NCI-H524 treated with DMSO at 0.1 percent for 48 hours (cell line): Measurements from ENCODE around the gene ZDHHC16.

Experiments used
- DNase-seq: peaks from one replicate; lab custom pipeline; 2025; lab: John Stamatoyannopoulos, UW

The ZDHHC16 gene

DNA sequence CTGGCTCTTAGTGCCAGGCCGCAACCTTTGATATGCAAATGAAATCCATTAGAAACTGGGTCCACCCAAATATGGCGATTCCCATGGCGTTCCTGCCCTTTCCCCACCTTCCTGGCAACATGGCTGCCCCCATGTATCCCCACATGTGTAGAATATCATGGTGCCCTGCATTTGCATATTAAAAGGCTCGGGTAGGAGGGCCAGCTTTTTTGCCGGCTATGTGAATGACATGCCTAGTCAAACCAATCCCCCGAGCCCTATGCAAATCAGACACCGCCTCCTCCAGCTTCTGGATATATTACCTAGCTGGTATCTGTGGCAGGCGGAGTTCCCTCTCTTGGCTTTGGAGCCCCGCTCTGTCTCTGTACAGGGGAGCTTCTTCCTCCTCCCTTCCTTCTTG is 34.0 kb downstream of the ZDHHC16 start:
- no peak for DNase-seq

DNA sequence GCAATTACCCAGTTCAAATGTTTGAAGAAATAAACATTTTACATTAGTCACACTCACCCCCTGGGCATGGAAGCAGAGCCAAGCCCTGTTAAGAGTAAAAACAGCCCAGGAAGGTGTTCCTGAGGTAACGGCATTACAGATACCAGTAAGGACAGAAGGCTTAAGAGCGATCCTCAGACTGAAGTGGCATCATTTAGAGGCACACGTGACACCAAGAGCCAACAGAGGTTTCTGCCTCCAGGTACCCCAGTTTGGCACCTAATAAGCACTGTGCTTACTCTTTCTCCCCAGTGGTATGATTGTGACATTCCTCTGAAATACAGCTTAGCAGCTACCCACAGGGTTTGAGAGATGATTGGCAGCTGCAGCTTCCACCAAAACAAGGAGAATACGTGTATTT is 35.1 kb downstream of the ZDHHC16 start:
- DNase-seq = no peak

- no peak for DNase-seq
These were observed 36.4 kb downstream of the ZDHHC16 start for GRCh38 chr10:97482381-97482780.

DNA sequence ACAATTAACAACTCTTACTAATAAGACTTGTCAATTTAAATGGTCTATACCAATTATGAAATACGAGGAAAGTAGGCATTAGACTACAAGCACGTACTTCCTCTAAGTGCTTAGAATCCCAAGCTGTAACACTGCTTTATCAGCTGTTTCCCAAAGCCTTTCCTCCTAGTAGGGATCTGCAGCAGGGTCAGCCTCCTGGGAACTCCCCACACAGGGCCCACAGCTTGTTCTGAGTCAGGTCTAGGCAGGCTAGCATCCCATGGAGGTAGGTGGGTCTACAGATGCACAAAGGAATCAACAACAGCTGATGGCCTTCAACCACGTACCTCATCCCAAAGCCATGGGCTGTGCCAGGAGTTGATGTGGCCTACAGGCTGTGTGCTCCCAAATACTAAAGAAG is 37.5 kb downstream of the ZDHHC16 start:
- DNase-seq = no peak

- no peak for DNase-seq
These were observed 37.9 kb downstream of the ZDHHC16 start for GRCh38 chr10:97483921-97484320.

- DNase-seq = no peak
These were observed 39.8 kb downstream of the ZDHHC16 start for GRCh38 chr10:97485647-97486281.

DNA sequence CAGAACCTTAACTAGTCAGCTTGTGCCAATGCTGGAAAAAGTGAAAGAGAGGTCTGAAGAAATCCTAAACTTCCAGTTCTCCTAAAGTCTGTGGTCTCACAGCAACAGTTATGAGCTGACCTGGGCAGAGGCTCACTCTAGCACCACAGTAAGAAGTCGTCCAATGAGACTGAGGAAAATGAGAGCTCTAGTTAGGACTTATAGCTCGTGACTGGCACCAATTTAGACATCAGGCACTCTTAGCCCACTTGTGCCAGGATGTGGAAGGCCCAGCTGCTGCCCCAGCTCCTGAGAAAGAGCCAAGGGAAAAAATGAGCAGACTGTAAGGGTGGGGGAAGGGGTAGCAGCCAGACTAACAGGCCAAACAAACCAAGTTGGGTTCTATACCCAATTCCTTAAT is 44.6 kb downstream of the ZDHHC16 start:
- peak; percentile 25 for DNase-seq

DNA sequence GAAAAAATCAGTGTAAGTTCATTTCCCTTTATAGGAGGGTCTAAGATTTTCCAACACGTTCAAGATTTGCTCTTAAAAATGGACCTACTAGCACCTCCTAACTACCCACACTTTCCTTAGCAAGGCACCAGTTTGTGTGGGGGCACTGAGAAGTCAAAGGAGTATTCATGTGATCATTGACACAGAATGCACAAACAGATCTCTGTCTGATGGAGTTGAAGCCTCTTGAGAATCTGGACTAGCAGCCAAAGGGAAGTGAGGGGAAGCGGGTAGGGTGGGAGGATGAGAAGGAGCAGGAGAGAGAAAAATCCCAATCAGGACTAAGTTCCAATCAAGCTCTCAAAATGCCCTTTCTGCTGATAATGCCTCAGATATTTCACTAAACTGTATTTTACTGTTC is 48.2 kb downstream of the ZDHHC16 start:
- no peak for DNase-seq

DNA sequence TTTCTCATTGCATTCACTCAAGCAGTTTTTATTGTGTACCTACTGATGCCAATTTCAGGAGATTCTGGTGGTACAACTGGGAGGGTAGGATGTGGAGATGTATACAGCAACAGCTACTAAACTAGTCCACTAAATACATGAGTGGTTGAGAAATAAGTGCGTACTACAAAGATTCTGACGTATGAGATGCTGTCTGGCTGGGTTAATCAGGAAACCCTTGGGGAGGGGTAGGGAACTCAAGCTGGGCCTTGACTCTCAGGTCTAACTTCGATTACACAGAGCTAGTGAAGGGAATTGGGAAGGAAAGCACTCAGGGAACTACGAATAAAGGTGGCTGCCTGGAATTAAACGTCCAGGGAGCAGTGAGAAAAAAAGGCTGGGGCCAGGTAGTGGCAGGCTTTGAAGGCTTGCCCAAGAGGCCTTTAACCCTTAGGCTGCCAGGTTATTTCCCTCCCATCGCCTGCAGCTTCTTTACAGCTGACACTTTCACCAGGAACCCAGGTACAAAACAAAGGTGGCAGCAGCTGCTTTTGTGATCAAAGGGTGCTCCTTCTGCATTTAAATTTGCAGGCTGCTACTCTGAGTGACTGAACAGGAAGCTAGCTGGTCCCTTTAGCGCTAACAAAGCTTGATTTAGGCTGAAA is 49.0 kb downstream of the ZDHHC16 start:
- no peak for DNase-seq

DNA sequence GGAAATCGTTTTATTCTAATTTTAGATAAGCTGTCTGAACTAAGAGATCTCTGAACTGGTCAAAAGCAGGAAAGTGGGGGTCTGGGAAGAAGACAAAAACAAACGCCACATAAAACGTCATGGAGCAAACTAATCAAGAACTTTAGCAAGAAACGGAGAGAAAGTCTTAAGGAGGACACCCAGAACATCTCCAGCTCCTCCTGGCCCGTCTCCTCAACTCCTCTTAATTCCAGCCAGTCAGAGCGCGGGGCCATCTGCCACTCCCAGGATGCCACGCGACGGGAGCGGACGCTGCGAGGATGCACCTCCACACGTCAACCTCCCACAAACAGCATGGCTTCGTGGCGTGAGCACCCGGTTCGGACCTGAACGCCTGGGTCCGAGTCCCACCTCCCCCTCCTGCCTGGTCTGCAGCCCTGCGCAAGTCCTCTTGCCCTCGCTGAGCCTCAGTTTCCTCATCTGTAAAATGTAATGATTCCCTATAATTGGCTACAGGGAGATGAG is 51.6 kb downstream of the ZDHHC16 start:
- peak; percentile 1 for DNase-seq

GRCh38 chr10:97498076-97498840 is 52.3 kb downstream of the ZDHHC16 start, which contains the start of gene MMS19:
Gene MMS19, minus strand, starts transcription at chr10:97498422. Its CDS starts 38 bp downstream, at chr10:97498384.
- peak; percentile 58 for DNase-seq

GRCh38 chr10:97498841-97499560 is 53.0 kb downstream of the ZDHHC16 start, which contains the start of gene UBTD1:
Gene UBTD1, plus strand, starts transcription at chr10:97498924. Its CDS starts 280 bp downstream, at chr10:97499204.
- no peak for DNase-seq

DNA sequence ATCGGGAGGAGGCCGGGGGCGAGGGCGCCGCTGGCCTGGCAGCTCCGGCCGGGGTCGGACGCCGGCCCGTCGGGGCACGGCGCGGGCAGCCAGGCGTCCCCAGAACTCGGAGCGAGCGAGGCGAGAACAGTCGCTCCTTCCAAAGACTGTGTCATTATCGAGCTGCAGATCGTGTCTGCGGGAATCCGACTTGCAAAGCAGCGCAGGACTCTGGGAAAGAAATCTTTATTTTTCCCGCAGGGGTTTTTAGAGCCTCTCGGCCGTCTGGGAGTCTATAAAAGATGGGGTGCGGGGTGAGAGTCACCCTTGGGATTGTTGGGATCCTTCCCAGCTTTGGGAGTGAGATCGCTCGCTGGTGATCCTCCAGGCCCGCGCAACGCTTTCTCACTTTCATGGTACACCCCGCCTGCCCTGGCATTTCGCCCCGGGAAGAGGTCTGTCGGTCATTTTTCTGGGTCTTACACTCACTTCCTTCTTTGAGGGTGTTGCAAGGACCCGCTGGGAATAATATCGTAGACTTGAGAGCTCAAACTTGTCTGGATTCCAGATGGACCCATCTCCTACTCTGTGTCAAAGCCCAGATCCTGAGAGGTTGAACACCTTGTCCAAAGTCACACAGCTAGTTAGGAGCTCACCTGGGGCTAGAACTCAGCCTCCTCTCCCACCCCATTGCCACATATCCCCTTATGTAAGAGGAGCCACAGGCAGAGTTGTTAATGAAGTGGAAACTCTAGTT is 53.8 kb downstream of the ZDHHC16 start:
- DNase-seq = no peak

GRCh38 chr10:97500297-97500575 is 54.3 kb downstream of the ZDHHC16 start:
- no peak for DNase-seq

GRCh38 chr10:97502916-97503315 is 56.9 kb downstream of the ZDHHC16 start:
- DNase-seq = no peak

DNA sequence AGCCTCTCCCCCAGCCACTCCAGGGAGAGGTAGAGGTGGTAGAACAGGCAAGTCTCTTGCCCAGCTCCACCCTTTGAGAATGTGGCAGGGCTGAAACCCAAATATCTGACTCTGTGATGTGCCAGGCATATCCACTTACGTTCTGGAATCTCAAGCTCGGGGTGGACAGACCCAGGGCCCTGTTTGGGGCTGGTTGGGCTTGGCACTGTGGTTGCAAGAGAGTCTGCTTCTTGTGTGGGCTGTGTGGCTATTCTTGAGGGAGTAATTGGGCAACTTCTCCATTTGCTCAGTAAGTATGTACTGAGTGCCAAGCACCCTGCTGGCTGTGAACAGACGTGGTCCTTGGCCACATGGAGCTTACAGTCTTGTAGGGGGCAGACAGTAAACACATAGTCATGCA is 57.4 kb downstream of the ZDHHC16 start:
- DNase-seq = no peak

DNA sequence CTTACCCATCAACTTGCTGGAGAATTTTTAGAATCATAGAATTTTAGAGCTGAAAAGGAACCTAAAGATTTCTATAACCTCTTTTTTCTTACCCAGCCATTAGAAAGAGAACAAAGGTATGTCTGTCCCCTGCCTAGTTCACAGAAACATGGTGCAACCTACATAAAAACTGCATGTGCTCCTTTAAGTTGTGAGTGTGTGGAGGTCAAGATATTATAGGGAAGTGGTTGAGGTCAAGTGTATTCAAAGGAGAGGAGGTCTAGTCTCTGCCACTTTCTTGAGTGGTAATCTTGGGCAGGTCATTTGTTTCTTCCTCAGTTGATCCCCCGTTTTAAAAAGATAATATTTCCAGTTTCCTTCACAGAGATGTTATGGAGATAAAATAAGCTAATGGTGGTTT is 59.2 kb downstream of the ZDHHC16 start:
- no peak for DNase-seq

DNA sequence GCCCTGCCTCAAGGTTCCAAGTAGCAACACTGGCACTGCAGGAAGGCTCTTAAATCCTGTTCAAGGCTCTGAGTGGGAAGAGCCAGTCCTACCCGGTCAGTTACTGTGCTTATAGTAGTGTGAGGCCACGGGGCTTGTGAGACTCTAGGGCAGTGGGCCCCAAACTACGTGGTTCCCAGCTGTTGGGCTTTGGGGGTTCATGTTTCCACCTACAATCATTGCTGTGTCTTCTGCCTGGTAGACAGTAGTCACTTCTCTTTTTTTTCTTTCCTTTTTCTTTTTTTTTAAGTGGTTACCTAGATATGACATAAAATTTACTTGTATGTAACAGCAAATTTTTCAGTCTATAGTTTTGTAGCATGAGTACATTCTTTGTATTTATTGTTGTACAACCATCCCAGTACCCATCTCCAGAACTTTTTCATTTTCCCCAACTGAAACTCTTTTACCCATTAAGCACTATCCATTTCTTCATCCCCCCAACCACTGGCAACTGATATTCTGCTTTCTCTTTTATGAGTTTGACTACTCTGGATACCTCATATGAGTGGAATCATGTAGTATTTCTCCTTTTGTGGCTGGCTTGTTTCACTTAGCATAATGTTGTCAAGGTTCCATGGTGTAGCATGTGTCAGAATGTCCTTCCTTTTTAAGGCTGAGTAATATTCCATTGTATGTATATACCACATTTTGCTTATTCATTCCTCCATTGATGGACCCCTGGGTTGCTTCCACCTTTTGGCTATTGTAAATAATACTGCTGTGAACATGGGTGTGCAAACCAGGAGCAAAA is 60.4 kb downstream of the ZDHHC16 start:
- DNase-seq = no peak
